ENCODE data around the gene HIPK3. TPM values are rescaled to one million over a fixed set of nuclear protein-coding genes. Genes with fewer than 3 reads are reported as not detected.

Gene HIPK3
- total RNA-seq, 2 donors from 2014 or later: 39.1 to 60.3 TPM

DNA sequence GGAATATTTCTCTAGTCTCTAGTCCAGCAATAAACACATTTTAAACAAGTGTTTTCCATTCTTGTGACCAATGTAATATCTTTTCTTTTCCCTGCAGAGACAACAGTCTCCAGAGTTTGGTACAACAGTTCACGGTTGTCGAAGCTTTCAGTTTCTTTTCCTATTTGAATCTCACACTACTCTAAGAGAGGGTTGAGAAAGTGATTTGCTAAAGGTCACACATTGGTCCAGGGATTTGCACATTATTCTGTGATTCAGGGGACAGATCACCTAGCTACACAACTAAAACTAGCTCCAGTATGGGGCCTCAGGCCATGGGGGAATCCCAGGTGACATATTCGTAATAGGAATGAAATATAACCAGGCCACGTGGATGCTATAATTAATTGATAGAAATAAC lies 132.5 kb downstream of the HIPK3 start:
- DNase-seq (ENCODE audit: low spot score) (no peak), ATAC-seq (no peak)
- Mint-ChIP-seq H3K27ac (no peak overlapping the region), H3K4me1 (ENCODE audit: low read depth in 2 of 2) (no peaks in the 10 kb centered on the region), H3K27me3 (peaks cover 5 to 9% of the 10 kb centered on the region in 2 donors), H3K4me3 (no peak overlapping the region), H3K9me3 (no peaks in the 10 kb centered on the region), H3K36me3 (no peaks in the 10 kb centered on the region)

- Mint-ChIP-seq H3K36me3 (no peaks in the 10 kb centered on the region), H3K27me3 (peaks cover 11 to 22% of the 10 kb centered on the region in 2 donors), H3K4me3 (no peak overlapping the region), H3K9me3 (no peaks in the 10 kb centered on the region), H3K4me1 (ENCODE audit: low read depth in 2 of 2) (no peaks in the 10 kb centered on the region), H3K27ac (no peak overlapping the region)
- ATAC-seq (no peak), DNase-seq (ENCODE audit: low spot score) (no peak)
Observed at GRCh38 chr11:33390944-33391892, 134.0 kb downstream of the HIPK3 start.

GRCh38 chr11:33391893-33392251 lies 134.7 kb downstream of the HIPK3 start:
- H3K4me1 Mint-ChIP-seq (ENCODE audit: low read depth in 2 of 2): no peaks in the 10 kb centered on the region
- H3K27ac Mint-ChIP-seq: no peak overlapping the region
- H3K4me3 Mint-ChIP-seq: no peak overlapping the region
- H3K27me3 Mint-ChIP-seq: peaks cover 11 to 24% of the 10 kb centered on the region in 2 donors
- ATAC-seq (no peak), DNase-seq (ENCODE audit: low spot score) (no peak)
- H3K9me3 Mint-ChIP-seq: no peaks in the 10 kb centered on the region
- no peaks in the 10 kb centered on the region for H3K36me3 Mint-ChIP-seq

GRCh38 chr11:33394431-33395109 lies 137.4 kb downstream of the HIPK3 start:
- no peaks in the 10 kb centered on the region for H3K4me1 Mint-ChIP-seq (ENCODE audit: low read depth in 2 of 2)
- no peak overlapping the region for H3K4me3 Mint-ChIP-seq
- no peak overlapping the region for H3K27ac Mint-ChIP-seq
- no peaks in the 10 kb centered on the region for H3K9me3 Mint-ChIP-seq
- no peaks in the 10 kb centered on the region for H3K36me3 Mint-ChIP-seq
- DNase-seq (ENCODE audit: low spot score) (no peak), ATAC-seq (no peak)
- peaks cover 15 to 24% of the 10 kb centered on the region in 2 donors for H3K27me3 Mint-ChIP-seq

GRCh38 chr11:33396361-33396760 lies 139.2 kb downstream of the HIPK3 start:
- H3K4me1 Mint-ChIP-seq (ENCODE audit: low read depth in 2 of 2): peaks cover 0 to 2% of the 10 kb centered on the region in 2 donors
- H3K9me3 Mint-ChIP-seq: no peaks in the 10 kb centered on the region
- no peak overlapping the region for H3K4me3 Mint-ChIP-seq
- no peaks in the 10 kb centered on the region for H3K36me3 Mint-ChIP-seq
- H3K27me3 Mint-ChIP-seq: peaks cover 17 to 24% of the 10 kb centered on the region in 2 donors
- ATAC-seq (no peak), DNase-seq (ENCODE audit: low spot score) (no peak)
- H3K27ac Mint-ChIP-seq: no peak overlapping the region

GRCh38 chr11:33399421-33399820 lies 142.2 kb downstream of the HIPK3 start:
- H3K36me3 Mint-ChIP-seq: no peaks in the 10 kb centered on the region
- peaks cover 0 to 2% of the 10 kb centered on the region in 2 donors for H3K4me1 Mint-ChIP-seq (ENCODE audit: low read depth in 2 of 2)
- no peak for DNase-seq (ENCODE audit: low spot score)

GRCh38 chr11:33402066-33402465 lies 144.9 kb downstream of the HIPK3 start:
- DNase-seq (ENCODE audit: low spot score) (no peak), ATAC-seq (peak in 1 of 2 donors; percentile 24)
- H3K4me1 Mint-ChIP-seq (ENCODE audit: low read depth in 2 of 2): peaks cover 0 to 2% of the 10 kb centered on the region in 2 donors
- H3K9me3 Mint-ChIP-seq: no peaks in the 10 kb centered on the region
- no peak overlapping the region for H3K4me3 Mint-ChIP-seq
- no peak overlapping the region for H3K27ac Mint-ChIP-seq
- no peaks in the 10 kb centered on the region for H3K36me3 Mint-ChIP-seq
- H3K27me3 Mint-ChIP-seq: peaks cover 18 to 21% of the 10 kb centered on the region in 2 donors

More at GRCh38 chr11:33399421-33399820, 142.2 kb downstream of the HIPK3 start:
- Mint-ChIP-seq H3K27me3 (peaks cover 24 to 36% of the 10 kb centered on the region in 2 donors), H3K9me3 (no peaks in the 10 kb centered on the region), H3K27ac (no peak overlapping the region), H3K4me3 (no peak overlapping the region)
- ATAC-seq: no peak

GRCh38 chr11:33403344-33403743 lies 146.2 kb downstream of the HIPK3 start:
- ATAC-seq (no peak), DNase-seq (ENCODE audit: low spot score) (no peak)
- Mint-ChIP-seq H3K9me3 (no peaks in the 10 kb centered on the region), H3K27me3 (peaks cover 17 to 21% of the 10 kb centered on the region in 2 donors), H3K27ac (no peak overlapping the region), H3K4me3 (no peak overlapping the region), H3K36me3 (no peaks in the 10 kb centered on the region), H3K4me1 (ENCODE audit: low read depth in 2 of 2) (peaks cover 0 to 2% of the 10 kb centered on the region in 2 donors)

DNA sequence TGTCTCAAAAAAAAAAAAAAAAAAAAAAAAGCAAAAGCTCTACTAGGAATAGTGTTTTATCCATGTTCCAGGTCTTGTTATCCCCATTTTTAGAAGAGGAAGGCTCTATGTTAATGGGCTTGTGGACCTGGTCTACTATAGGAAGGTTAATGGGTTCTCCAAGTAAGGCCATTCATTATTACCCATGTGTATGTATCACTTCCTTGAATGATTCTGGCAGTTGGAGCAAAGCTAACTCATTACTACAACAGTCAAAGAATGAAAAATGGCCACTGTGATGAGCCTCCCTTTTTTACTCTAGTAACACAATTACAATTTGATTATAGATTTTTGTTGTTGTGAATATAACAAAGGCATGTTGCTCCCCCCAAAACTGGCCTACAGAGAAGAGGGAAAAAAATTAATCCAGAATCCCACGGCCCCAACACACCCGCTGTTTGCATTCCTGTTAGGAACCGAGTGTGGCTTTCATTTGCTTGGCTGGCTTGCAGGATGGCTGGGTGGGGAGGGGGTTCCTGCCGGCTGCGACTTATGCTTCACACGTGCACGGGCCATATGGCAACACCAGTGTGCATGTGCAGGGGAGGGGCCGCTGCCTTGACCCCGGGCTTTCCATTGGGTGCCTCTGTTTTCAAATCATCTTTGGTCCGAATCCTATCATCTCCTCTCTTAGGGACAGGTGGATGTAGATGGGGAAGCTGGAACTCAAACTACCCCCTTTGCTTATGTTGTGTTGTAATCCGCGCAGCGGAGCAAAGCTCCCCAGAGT lies 148.8 kb downstream of the HIPK3 start:
- H3K9me3 Mint-ChIP-seq: no peaks in the 10 kb centered on the region
- no peak for ATAC-seq
- no peak for DNase-seq (ENCODE audit: low spot score)
- H3K36me3 Mint-ChIP-seq: no peaks in the 10 kb centered on the region
- no peak overlapping the region for H3K27ac Mint-ChIP-seq
- no peaks in the 10 kb centered on the region for H3K4me1 Mint-ChIP-seq (ENCODE audit: low read depth in 2 of 2)
- H3K27me3 Mint-ChIP-seq: peaks cover 18 to 30% of the 10 kb centered on the region in 2 donors
- no peak overlapping the region for H3K4me3 Mint-ChIP-seq

Other genes starting within 250 kb of the HIPK3 start
- gene DEPDC7, start 241.5 kb upstream of the HIPK3 start, total RNA-seq: 1 to 10 TPM; 1.1 to 3.4 TPM
- gene TCP11L1, start 217.8 kb upstream of the HIPK3 start, total RNA-seq: 10 to 100 TPM; 23.0 to 31.7 TPM
- gene CSTF3, start 95.9 kb upstream of the HIPK3 start, total RNA-seq: 10 to 100 TPM; 26.9 to 27.2 TPM
- gene KIAA1549L, start 118.7 kb downstream of the HIPK3 start, total RNA-seq: not detected